Endothelial cell of umbilical vein (primary cell): ENCODE data around the gene CACNA1C. TPM values are rescaled to one million over a fixed set of nuclear protein-coding genes. Genes with fewer than 3 reads are reported as not detected.

Source experiments
- BruUV-seq: library from RNA; stranded (reverse); fragments of 400-500 nt; replicated peaks from 2 replicates; lab custom pipeline; 2021; lab: Mats Ljungman, UMichigan
- CTCF ChIA-PET: fragments of 300-600, 350-600 bp; sonication (Branson Sonifier 250); formaldehyde crosslinking; loops from one replicate; lab custom pipeline; 2021; ENCODE audit warnings: antibody characterized with exemption, inconsistent platforms; lab: Charles Lee
- POLR2A ChIA-PET: fragments of 300-600, 350-600 bp; sonication (Branson Sonifier 250); formaldehyde crosslinking; loops from one replicate; lab custom pipeline; 2021; ENCODE audit warnings: antibody characterized with exemption, inconsistent platforms; lab: Charles Lee
- DNase-seq: peaks from one replicate; pipeline ENCODE4 v3.0.0-alpha.2; 2011; ENCODE audit warnings: low read depth, low spot score
- FAIRE-seq: peaks from 2 replicates; lab custom pipeline; 2011; peaks lifted over from hg19 to GRCh38; lab: Jason Lieb, UNC
- H2AFZ ChIP-seq: 2 replicates; pipeline ENCODE4 v1.6.0; 2012; ENCODE audit warnings: low read depth, low read length, control low read depth, inconsistent platforms
- H3K27ac ChIP-seq: 2 replicates; pipeline ENCODE4 v1.5.1; 2011; ENCODE audit warnings: low read depth, mild to moderate bottlenecking, control low read depth, low read length, moderate library complexity; ENCODE audit not compliant: insufficient read depth
- H3K27me3 ChIP-seq, 2 experiments: 2 replicates each; pipeline versions ENCODE4 v1.6.0 to v1.6.1; 2011; ENCODE audit warnings: low read length in 2 of 2, mixed read lengths in 1 of 2; ENCODE audit not compliant: control insufficient read depth in 2 of 2, insufficient read depth in 2 of 2
- H3K36me3 ChIP-seq, 2 experiments: 2 replicates in 1 of 2; 3 replicates in 1 of 2; pipeline ENCODE4 v1.5.1; 2011; ENCODE audit warnings: low read length in 2 of 2, mild to moderate bottlenecking in 1 of 2, moderate library complexity in 1 of 2; ENCODE audit not compliant: control insufficient read depth in 2 of 2, insufficient read depth in 2 of 2; ENCODE audit errors: extremely low read depth in 1 of 2
- H3K4me1 ChIP-seq: 3 replicates; pipeline ENCODE4 v1.5.1; 2011; ENCODE audit warnings: mild to moderate bottlenecking, low read length; ENCODE audit not compliant: control insufficient read depth, insufficient read depth; ENCODE audit errors: extremely low read depth
- H3K4me2 ChIP-seq: 2 replicates; pipeline ENCODE4 v1.6.1; 2011; ENCODE audit warnings: low read length, control low read depth, mixed read lengths; ENCODE audit not compliant: insufficient read depth
- H3K4me3 ChIP-seq, 3 experiments: fragments of 200-600 bp in 1 of 3; sonication (generic), shearing (Covaris generic) in 1 of 3; replicated peaks in 1 of 3; 2 replicates each; pipeline ENCODE4 v1.5.1; 2011 to 2016; ENCODE audit warnings: control low read depth in 3 of 3, low read length in 3 of 3, mild to moderate bottlenecking in 2 of 3, inconsistent platforms in 1 of 3, low read depth in 1 of 3, moderate library complexity in 1 of 3; ENCODE audit not compliant: insufficient read depth in 1 of 3
- H3K79me2 ChIP-seq: 2 replicates; pipeline ENCODE4 v1.6.0; 2012; ENCODE audit warnings: low read length, inconsistent platforms; ENCODE audit not compliant: control insufficient read depth, insufficient read depth
- H3K9ac ChIP-seq: replicated peaks from 2 replicates; pipeline ENCODE3; 2011; ENCODE audit warnings: low read length, control low read depth; ENCODE audit not compliant: insufficient read depth; ENCODE audit errors: extremely low read depth
- H3K9me1 ChIP-seq: replicated peaks from 3 replicates; pipeline ENCODE4 v1.6.0; 2011; ENCODE audit warnings: mild to moderate bottlenecking, low read length; ENCODE audit not compliant: control insufficient read depth, insufficient read depth; ENCODE audit errors: extremely low read depth
- H3K9me3 ChIP-seq: replicated peaks from 2 replicates; pipeline ENCODE4 v1.5.1; 2012; ENCODE audit warnings: low read length, inconsistent platforms; ENCODE audit not compliant: control insufficient read depth, insufficient read depth
- H4K20me1 ChIP-seq: replicated peaks from 2 replicates; pipeline ENCODE3; 2011; ENCODE audit warnings: mild to moderate bottlenecking, low read length; ENCODE audit not compliant: control insufficient read depth, insufficient read depth; ENCODE audit errors: extremely low read depth
- CTCF ChIP-seq, 2 donors: IDR thresholded peaks; 1 replicate in 1 of 2; 2 replicates in 1 of 2; pipeline ENCODE4 v1.5.1; 2011; ENCODE audit warnings: low read length in 2 of 2, mild to moderate bottlenecking in 2 of 2, moderate library complexity in 2 of 2, control low read depth in 1 of 2, inconsistent platforms in 1 of 2, low read depth in 1 of 2; ENCODE audit not compliant: insufficient read depth in 1 of 2; ENCODE audit errors: extremely low read depth in 1 of 2
- EZH2 ChIP-seq: IDR thresholded peaks from 2 replicates; pipeline ENCODE4 v1.6.1; 2012; ENCODE audit warnings: borderline replicate concordance, low read depth, mild to moderate bottlenecking, moderate library complexity, low read length, inconsistent platforms; ENCODE audit not compliant: severe bottlenecking
- FOS ChIP-seq: IDR thresholded peaks from 2 replicates; pipeline ENCODE4 v1.6.1; 2011; ENCODE audit warnings: mild to moderate bottlenecking, low read length, moderate library complexity, borderline replicate concordance; ENCODE audit not compliant: insufficient read depth
- GATA2 ChIP-seq: IDR thresholded peaks from 2 replicates; pipeline ENCODE4 v1.7.0; 2011; ENCODE audit warnings: low read depth, mild to moderate bottlenecking, moderate library complexity, mixed read lengths, low read length; ENCODE audit not compliant: insufficient read length, insufficient read depth
- JUN ChIP-seq: IDR thresholded peaks from 2 replicates; pipeline ENCODE4 v1.6.1; 2011; ENCODE audit warnings: borderline replicate concordance, low read depth; ENCODE audit not compliant: insufficient read length, insufficient read depth
- MAX ChIP-seq: IDR thresholded peaks from 2 replicates; pipeline ENCODE4 v1.6.1; 2011; ENCODE audit not compliant: insufficient read depth, insufficient read length
- MYC ChIP-seq: IDR thresholded peaks from one replicate; pipeline ENCODE4 v1.6.1; 2011; ENCODE audit warnings: mild to moderate bottlenecking, low read depth, low read length
- POLR2A ChIP-seq: IDR thresholded peaks from 2 replicates; pipeline ENCODE4 v1.6.1; 2012; ENCODE audit warnings: low read depth, mild to moderate bottlenecking, control low read depth, low read length
- POLR2AphosphoS5 ChIP-seq: IDR thresholded peaks from 2 replicates; pipeline ENCODE4 v1.6.1; 2012; ENCODE audit warnings: low read depth, mild to moderate bottlenecking, control low read depth, low read length, moderate library complexity; ENCODE audit not compliant: insufficient read depth
- dilution Hi-C: fragments of 300-500 bp; cut with MboI; formaldehyde crosslinking; loops from one replicate; pipeline ENCODE4 v1.15.0; 2019; ENCODE audit warnings: low sequenced_read_pairs; ENCODE audit not compliant: extremely low pct_ligation_motif_present
- intact Hi-C: fragments of 100-400 bp; cut with micrococcal nuclease; formaldehyde crosslinking; loops from one replicate; pipeline ENCODE4 v1.10.0; 2022
- polyA plus RNA-seq, 4 experiments: library from polyadenylated mRNA; depleted of rRNA in 3 of 4; stranded (reverse) in 3 of 4; unstranded in 1 of 4; fragments of >200 nt; gene quantifications; 2 replicates each; pipeline versions ENCODE4 v1.2.1 to v1.2.3, GENCODE V29; 2011 to 2012; ENCODE audit warnings: missing spikeins in 1 of 4
- total RNA-seq: library from RNA; stranded (reverse); gene quantifications from 2 replicates; pipeline ENCODE4 v1.2.3, GENCODE V29; 2021

CACNA1C gene
- total and polyA plus RNA-seq, 2 donors (not counting 3 experiments of a cell fraction or from before 2014, with no cell fraction given): not detected

- POLR2A ChIA-PET: no interaction called here
- Histone ChIP-seq H3K9ac (no peak overlapping the region), H4K20me1 (no peaks in the 10 kb centered on the region), H2AFZ (no peak overlapping the region), H3K4me3 (no peak overlapping the region), H3K36me3 (no peaks in the 10 kb centered on the region), H3K4me1 (peaks cover 7% of the 10 kb centered on the region), H3K9me1 (no peaks in the 10 kb centered on the region), H3K27me3 (peaks cover 19 to 29% of the 10 kb centered on the region in 2 experiments), H3K9me3 (no peaks in the 10 kb centered on the region), H3K79me2 (no peaks in the 10 kb centered on the region), H3K27ac (no peak overlapping the region), H3K4me2 (no peak overlapping the region)
- dilution Hi-C loops (no loop called here), intact Hi-C loops (no loop called here)
- CTCF ChIA-PET: no interaction called here
- DNase-seq (no peak), FAIRE-seq (no peak)
- no peak for TF ChIP-seq POLR2A
- TF ChIP-seq POLR2AphosphoS5: no peak
- TF ChIP-seq CTCF (IDR thresholded peaks at IDR 0.05; ENCODE audit: extremely low read depth in 1 of 2, insufficient read depth in 1 of 2, low read depth in 1 of 2, low read length in 2 of 2): no peak
- no peak for TF ChIP-seq MAX
- no peak for TF ChIP-seq FOS
- TF ChIP-seq EZH2: no peak
- no peak for TF ChIP-seq MYC
- TF ChIP-seq GATA2: no peak
- TF ChIP-seq JUN: no peak
- BruUV-seq: no TSS peak
These were observed 636.6 kb downstream of the CACNA1C start for GRCh38 chr12:2689393-2689792.
